ENCODE data around the gene FILIP1.

FILIP1 gene

GRCh38 chr6:75306064-75306463 lies 187.5 kb downstream of the FILIP1 start:
- TF ChIP-seq REST (IDR thresholded peaks at IDR 0.05; ENCODE audit: insufficient read depth in 1 of 2, low read depth in 2 of 2, low read length in 2 of 2) (no peak), FOXP2 (optimal IDR thresholded peaks at IDR 0.05; ENCODE audit: borderline replicate concordance, extremely low read depth, extremely low read length, insufficient read depth) (no peak)

- TF ChIP-seq FOXP2 (optimal IDR thresholded peaks at IDR 0.05; ENCODE audit: borderline replicate concordance, extremely low read depth, extremely low read length, insufficient read depth) (no peak), SIN3A (IDR thresholded peaks at IDR 0.05; ENCODE audit: borderline replicate concordance, insufficient read depth, low read length) (no peak), REST (IDR thresholded peaks at IDR 0.05; ENCODE audit: insufficient read depth in 1 of 2, low read depth in 2 of 2, low read length in 2 of 2) (no peak), POLR2AphosphoS5 (IDR thresholded peaks at IDR 0.05; ENCODE audit: low read depth, low read length) (no peak), TAF1 (IDR thresholded peaks at IDR 0.05; ENCODE audit: borderline replicate concordance, insufficient read depth, low read length) (no peak)
Observed at GRCh38 chr6:75305573-75305972, 188.0 kb downstream of the FILIP1 start.

- TF ChIP-seq REST (IDR thresholded peaks at IDR 0.05; ENCODE audit: insufficient read depth in 1 of 2, low read depth in 2 of 2, low read length in 2 of 2): no peak
- no peak for TF ChIP-seq FOXP2 (optimal IDR thresholded peaks at IDR 0.05; ENCODE audit: borderline replicate concordance, extremely low read depth, extremely low read length, insufficient read depth)
- no peak for TF ChIP-seq POLR2AphosphoS5 (IDR thresholded peaks at IDR 0.05; ENCODE audit: low read depth, low read length)
- no peak for TF ChIP-seq SIN3A (IDR thresholded peaks at IDR 0.05; ENCODE audit: borderline replicate concordance, insufficient read depth, low read length)
- TF ChIP-seq TAF1 (IDR thresholded peaks at IDR 0.05; ENCODE audit: borderline replicate concordance, insufficient read depth, low read length): no peak
Observed at GRCh38 chr6:75302280-75302679, 191.3 kb downstream of the FILIP1 start.

- TF ChIP-seq SIN3A (IDR thresholded peaks at IDR 0.05; ENCODE audit: borderline replicate concordance, insufficient read depth, low read length) (no peak), TAF1 (IDR thresholded peaks at IDR 0.05; ENCODE audit: borderline replicate concordance, insufficient read depth, low read length) (no peak), POLR2AphosphoS5 (IDR thresholded peaks at IDR 0.05; ENCODE audit: low read depth, low read length) (no peak), FOXP2 (optimal IDR thresholded peaks at IDR 0.05; ENCODE audit: borderline replicate concordance, extremely low read depth, extremely low read length, insufficient read depth) (no peak), REST (IDR thresholded peaks at IDR 0.05; ENCODE audit: insufficient read depth in 1 of 2, low read depth in 2 of 2, low read length in 2 of 2) (no peak)
Observed at GRCh38 chr6:75301537-75301936, 192.1 kb downstream of the FILIP1 start.

- TF ChIP-seq REST (IDR thresholded peaks at IDR 0.05; ENCODE audit: insufficient read depth in 1 of 2, low read depth in 2 of 2, low read length in 2 of 2) (no peak), SIN3A (IDR thresholded peaks at IDR 0.05; ENCODE audit: borderline replicate concordance, insufficient read depth, low read length) (no peak)
Observed at GRCh38 chr6:75301088-75301487, 192.5 kb downstream of the FILIP1 start.

Data from PFSK-1 (cell line).